ENCODE data around the gene IFI44. TPM values are rescaled to one million over a fixed set of nuclear protein-coding genes. Genes with fewer than 3 reads are reported as not detected.
A peak's percentile ranks its signal among the peaks of the same experiment; 100 is the strongest.

Gene IFI44
- total RNA-seq, 2 experiments from 2014 or later = 56.1 to 60.1 TPM

GRCh38 chr1:78620666-78621065 lies 29.0 kb upstream of the IFI44 start:
- Mint-ChIP-seq H3K27me3 (no peaks in the 10 kb centered on the region), H3K4me3 (peak overlapping the region; percentile 80), H3K36me3 (peaks cover 18% of the 10 kb centered on the region), H3K4me1 (ENCODE audit: low read depth) (peaks cover 60% of the 10 kb centered on the region), H3K9me3 (no peaks in the 10 kb centered on the region), H3K27ac (peak overlapping the region; percentile 75)
- no peak for DNase-seq
- POLR2A ChIA-PET = no interaction called here
- CTCF ChIA-PET = interaction anchor here (0.8 to 2.5 kb wide), 7 partner anchors 34 to 483 kb away, joined by 3 to 29 read pairs (median 4); no protein-coding TSS in a partner anchor
- intact Hi-C loops (cut with micrococcal nuclease) = loop anchor here (1.0 to 10.0 kb wide), 4 partner anchors 29 to 863 kb away; partner anchors contain the start of genes DNAJB4, FUBP1, IFI44 and USP33

- Mint-ChIP-seq H3K9me3 (no peaks in the 10 kb centered on the region), H3K36me3 (peaks cover 18% of the 10 kb centered on the region), H3K27me3 (no peaks in the 10 kb centered on the region), H3K27ac (no peak overlapping the region), H3K4me1 (ENCODE audit: low read depth) (peaks cover 63% of the 10 kb centered on the region), H3K4me3 (peak overlapping the region; percentile 69)
- ChIA-PET CTCF (interaction anchor here (0.6 to 1.5 kb wide), 4 partner anchors 15 to 61 kb away, joined by 3 to 6 read pairs (median 4); no protein-coding TSS in a partner anchor), POLR2A (interaction anchor here (0.8 kb wide), 1 partner anchor 29 kb away, joined by 3 read pairs; no protein-coding TSS in a partner anchor)
- intact Hi-C loops (cut with micrococcal nuclease) = loop anchor here (5.0 to 10.0 kb wide), 2 partner anchors 648 to 865 kb away; partner anchors contain the start of genes FUBP1 and USP33
- no peak for DNase-seq
Observed at GRCh38 chr1:78622548-78622947, 27.1 kb upstream of the IFI44 start.

GRCh38 chr1:78624035-78624434 lies 25.6 kb upstream of the IFI44 start:
- H3K27me3 Mint-ChIP-seq = no peaks in the 10 kb centered on the region
- intact Hi-C loops (cut with micrococcal nuclease) = loop anchor here (5.0 to 10.0 kb wide), 2 partner anchors 649 to 867 kb away; partner anchors contain the start of genes FUBP1 and USP33
- H3K9me3 Mint-ChIP-seq = no peaks in the 10 kb centered on the region
- H3K4me3 Mint-ChIP-seq = peak overlapping the region; percentile 3
- peaks cover 59% of the 10 kb centered on the region for H3K4me1 Mint-ChIP-seq (ENCODE audit: low read depth)
- ChIA-PET POLR2A (no interaction called here), CTCF (interaction anchor here (0.8 to 1.5 kb wide), 3 partner anchors 21 to 477 kb away, joined by 3 to 5 read pairs (median 3); no protein-coding TSS in a partner anchor)
- DNase-seq = no peak
- peaks cover 25% of the 10 kb centered on the region for H3K36me3 Mint-ChIP-seq
- peak overlapping the region; percentile 8 for H3K27ac Mint-ChIP-seq

- Mint-ChIP-seq H3K27me3 (no peaks in the 10 kb centered on the region), H3K4me1 (ENCODE audit: low read depth) (peaks cover 37% of the 10 kb centered on the region), H3K36me3 (peaks cover 23% of the 10 kb centered on the region), H3K4me3 (no peak overlapping the region), H3K9me3 (no peaks in the 10 kb centered on the region), H3K27ac (no peak overlapping the region)
- CTCF ChIA-PET = interaction anchor here (2.5 kb wide), 1 partner anchor 10 kb away, joined by 13 read pairs; no protein-coding TSS in a partner anchor
- DNase-seq = no peak
- POLR2A ChIA-PET = no interaction called here
- intact Hi-C loops (cut with micrococcal nuclease) = loop anchor here (10.0 kb wide), 1 partner anchor 653 kb away; the partner anchor contains the start of gene FUBP1
Observed at GRCh38 chr1:78627321-78627720, 22.3 kb upstream of the IFI44 start.

- H3K9me3 Mint-ChIP-seq = peaks cover 4% of the 10 kb centered on the region
- ChIA-PET CTCF (no interaction called here), POLR2A (no interaction called here)
- no peaks in the 10 kb centered on the region for H3K27me3 Mint-ChIP-seq
- H3K27ac Mint-ChIP-seq = no peak overlapping the region
- no peak overlapping the region for H3K4me3 Mint-ChIP-seq
- DNase-seq = no peak
- peaks cover 11% of the 10 kb centered on the region for H3K36me3 Mint-ChIP-seq
- peaks cover 7% of the 10 kb centered on the region for H3K4me1 Mint-ChIP-seq (ENCODE audit: low read depth)
- intact Hi-C loops (cut with micrococcal nuclease) = no loop called here
Observed at GRCh38 chr1:78630600-78630999, 19.0 kb upstream of the IFI44 start.

- Mint-ChIP-seq H3K27me3 (no peaks in the 10 kb centered on the region), H3K36me3 (peaks cover 10% of the 10 kb centered on the region), H3K4me3 (no peak overlapping the region), H3K9me3 (peaks cover 4% of the 10 kb centered on the region), H3K27ac (no peak overlapping the region), H3K4me1 (ENCODE audit: low read depth) (peaks cover 4% of the 10 kb centered on the region)
- DNase-seq = no peak
- intact Hi-C loops (cut with micrococcal nuclease) = no loop called here
- ChIA-PET CTCF (interaction anchor here (2.9 kb wide), 1 partner anchor 16 kb away, joined by 10 read pairs; no protein-coding TSS in a partner anchor), POLR2A (no interaction called here)
Observed at GRCh38 chr1:78633209-78633608, 16.4 kb upstream of the IFI44 start.

GRCh38 chr1:78640462-78640861 lies 9.2 kb upstream of the IFI44 start:
- POLR2A ChIA-PET = no interaction called here
- H3K36me3 Mint-ChIP-seq = peaks cover 18% of the 10 kb centered on the region
- CTCF ChIA-PET = no interaction called here

GRCh38 chr1:78641558-78641957 lies 8.1 kb upstream of the IFI44 start:
- ChIA-PET POLR2A (no interaction called here), CTCF (no interaction called here)
- no peak for DNase-seq
- Mint-ChIP-seq H3K36me3 (peaks cover 23% of the 10 kb centered on the region), H3K4me3 (no peak overlapping the region), H3K9me3 (peaks cover 15% of the 10 kb centered on the region), H3K4me1 (ENCODE audit: low read depth) (peaks cover 20% of the 10 kb centered on the region), H3K27me3 (no peaks in the 10 kb centered on the region), H3K27ac (no peak overlapping the region)
- intact Hi-C loops (cut with micrococcal nuclease) = no loop called here

More at GRCh38 chr1:78640462-78640861, 9.2 kb upstream of the IFI44 start:
- Mint-ChIP-seq H3K27me3 (no peaks in the 10 kb centered on the region), H3K9me3 (peaks cover 10% of the 10 kb centered on the region), H3K27ac (no peak overlapping the region), H3K4me3 (no peak overlapping the region), H3K4me1 (ENCODE audit: low read depth) (peaks cover 10% of the 10 kb centered on the region)
- intact Hi-C loops (cut with micrococcal nuclease) = no loop called here
- DNase-seq = no peak

- ChIA-PET CTCF (interaction anchor here (1.3 to 2.1 kb wide), 2 partner anchors 22 to 28 kb away, joined by 3 to 9 read pairs; no protein-coding TSS in a partner anchor), POLR2A (no interaction called here)
- peaks cover 32% of the 10 kb centered on the region for H3K4me1 Mint-ChIP-seq (ENCODE audit: low read depth)
- H3K36me3 Mint-ChIP-seq = peaks cover 50% of the 10 kb centered on the region
- H3K4me3 Mint-ChIP-seq = no peak overlapping the region
- intact Hi-C loops (cut with micrococcal nuclease) = no loop called here
- peaks cover 37% of the 10 kb centered on the region for H3K9me3 Mint-ChIP-seq
- peak overlapping the region; percentile 25 for H3K27ac Mint-ChIP-seq
- no peaks in the 10 kb centered on the region for H3K27me3 Mint-ChIP-seq
- DNase-seq = no peak
Observed at GRCh38 chr1:78645723-78646122, 3.9 kb upstream of the IFI44 start.

- ChIA-PET CTCF (interaction anchor here (1.2 kb wide), 1 partner anchor 29 kb away, joined by 3 read pairs; no protein-coding TSS in a partner anchor), POLR2A (no interaction called here)
- no peak overlapping the region for H3K27ac Mint-ChIP-seq
- H3K9me3 Mint-ChIP-seq = peaks cover 37% of the 10 kb centered on the region
- H3K4me1 Mint-ChIP-seq (ENCODE audit: low read depth) = peaks cover 46% of the 10 kb centered on the region
- no peak overlapping the region for H3K4me3 Mint-ChIP-seq
- no peak for DNase-seq
- no peaks in the 10 kb centered on the region for H3K27me3 Mint-ChIP-seq
- intact Hi-C loops (cut with micrococcal nuclease) = no loop called here
- H3K36me3 Mint-ChIP-seq = peaks cover 42% of the 10 kb centered on the region
Observed at GRCh38 chr1:78647238-78647637, 2.4 kb upstream of the IFI44 start.

GRCh38 chr1:78650114-78650660 lies 556 bp downstream of the IFI44 start:
- Mint-ChIP-seq H3K4me1 (ENCODE audit: low read depth) (peaks cover 51% of the 10 kb centered on the region), H3K9me3 (peaks cover 27% of the 10 kb centered on the region), H3K27ac (peak overlapping the region; percentile 76), H3K4me3 (peak overlapping the region; percentile 79), H3K27me3 (no peaks in the 10 kb centered on the region), H3K36me3 (peaks cover 38% of the 10 kb centered on the region)
- intact Hi-C loops (cut with micrococcal nuclease) = no loop called here
- POLR2A ChIA-PET = interaction anchor here (1.1 kb wide), 1 partner anchor 23 kb away, joined by 3 read pairs; no protein-coding TSS in a partner anchor
- CTCF ChIA-PET = interaction anchor here (0.7 to 1.1 kb wide), 3 partner anchors 26 to 33 kb away, joined by 3 to 7 read pairs (median 4); partner anchors contain the start of gene IFI44L
- DNase-seq = no peak

- ChIA-PET CTCF (interaction anchor here (0.9 kb wide), 1 partner anchor 34 kb away, joined by 3 read pairs; no protein-coding TSS in a partner anchor), POLR2A (interaction anchor here (0.6 to 1.2 kb wide), 2 partner anchors 29 to 31 kb away, joined by 3 to 4 read pairs; partner anchors contain the start of gene IFI44L)
- H3K9me3 Mint-ChIP-seq = peaks cover 25% of the 10 kb centered on the region
Observed at GRCh38 chr1:78651241-78651640, 1.6 kb downstream of the IFI44 start.

More at GRCh38 chr1:78651241-78651640, 1.6 kb downstream of the IFI44 start:
- H3K4me1 Mint-ChIP-seq (ENCODE audit: low read depth) = peaks cover 44% of the 10 kb centered on the region
- no peaks in the 10 kb centered on the region for H3K27me3 Mint-ChIP-seq
- H3K4me3 Mint-ChIP-seq = peak overlapping the region; percentile 79
- H3K27ac Mint-ChIP-seq = peak overlapping the region; percentile 76
- peak; percentile 25 for DNase-seq
- peaks cover 39% of the 10 kb centered on the region for H3K36me3 Mint-ChIP-seq
- intact Hi-C loops (cut with micrococcal nuclease) = loop anchor here (1.0 kb wide), 1 partner anchor 9 kb away; no protein-coding TSS in a partner anchor

Data from activated CD4-positive, alpha-beta memory T cell treated with anti-CD3 and anti-CD28 coated beads for 36 hours (primary cell).